Bronchial epithelial cell (primary cell): Measurements from ENCODE around the gene SECTM1. TPM values are rescaled to one million over a fixed set of nuclear protein-coding genes. Genes with fewer than 3 reads are reported as not detected.

Experiments used
- DNase-seq: peaks from one replicate; pipeline ENCODE4 v3.0.0-alpha.2; 2010; ENCODE audit warnings: low read depth
- FAIRE-seq: peaks from 2 replicates; lab custom pipeline; 2011; peaks lifted over from hg19 to GRCh38; lab: Jason Lieb, UNC
- H3K27me3 ChIP-seq: 2 replicates; pipeline ENCODE4 v1.5.1; 2011; ENCODE audit warnings: low read length; ENCODE audit not compliant: control insufficient read depth, insufficient read depth
- H3K36me3 ChIP-seq: 2 replicates; pipeline ENCODE4 v1.5.1; 2011; ENCODE audit warnings: low read length; ENCODE audit not compliant: control insufficient read depth, insufficient read depth
- H3K4me3 ChIP-seq: 2 replicates; pipeline ENCODE4 v1.5.1; 2011; ENCODE audit warnings: mild to moderate bottlenecking, low read depth, low read length, control low read depth
- CTCF ChIP-seq: IDR thresholded peaks from 2 replicates; pipeline ENCODE4 v1.5.1; 2011; ENCODE audit warnings: mild to moderate bottlenecking, moderate library complexity, low read length, control low read depth, inconsistent platforms; ENCODE audit not compliant: insufficient read depth, severe bottlenecking
- total RNA-seq: library from RNA; depleted of rRNA; stranded (reverse); fragments of >200 nt; gene quantifications from 2 replicates; pipeline ENCODE4 v1.2.1, GENCODE V29; 2014

SECTM1 gene
- total RNA-seq, 1 donor from 2014 or later: 3.7 TPM

- DNase-seq: no peak
- FAIRE-seq: no peak
These were observed 52.5 kb downstream of the SECTM1 start for GRCh38 chr17:82281076-82281475.

GRCh38 chr17:82280537-82280936 lies 53.0 kb downstream of the SECTM1 start:
- DNase-seq (no peak), FAIRE-seq (no peak)
- no peak for TF ChIP-seq CTCF
- Histone ChIP-seq H3K36me3 (no peaks in the 10 kb centered on the region), H3K4me3 (no peak overlapping the region), H3K27me3 (no peaks in the 10 kb centered on the region)

More at GRCh38 chr17:82281076-82281475, 52.5 kb downstream of the SECTM1 start:
- no peak overlapping the region for H3K4me3 ChIP-seq
- H3K36me3 ChIP-seq: no peaks in the 10 kb centered on the region
- no peaks in the 10 kb centered on the region for H3K27me3 ChIP-seq
- no peak for TF ChIP-seq CTCF

GRCh38 chr17:82278786-82279391 lies 54.7 kb downstream of the SECTM1 start:
- Histone ChIP-seq H3K36me3 (no peaks in the 10 kb centered on the region), H3K27me3 (no peaks in the 10 kb centered on the region), H3K4me3 (no peak overlapping the region)
- FAIRE-seq (no peak), DNase-seq (no peak)
- no peak for TF ChIP-seq CTCF

- Histone ChIP-seq H3K36me3 (no peaks in the 10 kb centered on the region), H3K4me3 (no peak overlapping the region), H3K27me3 (no peaks in the 10 kb centered on the region)
- DNase-seq (no peak), FAIRE-seq (peak; percentile 50)
- no peak for TF ChIP-seq CTCF
These were observed 55.3 kb downstream of the SECTM1 start for GRCh38 chr17:82278308-82278707.

- no peaks in the 10 kb centered on the region for H3K36me3 ChIP-seq
- no peak for TF ChIP-seq CTCF
- no peaks in the 10 kb centered on the region for H3K27me3 ChIP-seq
- FAIRE-seq (no peak), DNase-seq (no peak)
- H3K4me3 ChIP-seq: no peak overlapping the region
These were observed 55.7 kb downstream of the SECTM1 start for GRCh38 chr17:82277851-82278250.

GRCh38 chr17:82276938-82277337 lies 56.6 kb downstream of the SECTM1 start:
- DNase-seq: no peak
- H3K36me3 ChIP-seq: no peaks in the 10 kb centered on the region
- H3K27me3 ChIP-seq: no peaks in the 10 kb centered on the region
- H3K4me3 ChIP-seq: no peak overlapping the region
- TF ChIP-seq CTCF: no peak
- FAIRE-seq: no peak
